ENCODE measurements around the gene H6PD. TPM values are rescaled to one million over a fixed set of nuclear protein-coding genes. Genes with fewer than 3 reads are reported as not detected.
A peak's percentile ranks its signal among the peaks of the same experiment; 100 is the strongest.

H6PD gene
- polyA plus RNA-seq, 6 donors from 2014 or later = 6.5 to 16.6 (median 13.6) TPM

DNA sequence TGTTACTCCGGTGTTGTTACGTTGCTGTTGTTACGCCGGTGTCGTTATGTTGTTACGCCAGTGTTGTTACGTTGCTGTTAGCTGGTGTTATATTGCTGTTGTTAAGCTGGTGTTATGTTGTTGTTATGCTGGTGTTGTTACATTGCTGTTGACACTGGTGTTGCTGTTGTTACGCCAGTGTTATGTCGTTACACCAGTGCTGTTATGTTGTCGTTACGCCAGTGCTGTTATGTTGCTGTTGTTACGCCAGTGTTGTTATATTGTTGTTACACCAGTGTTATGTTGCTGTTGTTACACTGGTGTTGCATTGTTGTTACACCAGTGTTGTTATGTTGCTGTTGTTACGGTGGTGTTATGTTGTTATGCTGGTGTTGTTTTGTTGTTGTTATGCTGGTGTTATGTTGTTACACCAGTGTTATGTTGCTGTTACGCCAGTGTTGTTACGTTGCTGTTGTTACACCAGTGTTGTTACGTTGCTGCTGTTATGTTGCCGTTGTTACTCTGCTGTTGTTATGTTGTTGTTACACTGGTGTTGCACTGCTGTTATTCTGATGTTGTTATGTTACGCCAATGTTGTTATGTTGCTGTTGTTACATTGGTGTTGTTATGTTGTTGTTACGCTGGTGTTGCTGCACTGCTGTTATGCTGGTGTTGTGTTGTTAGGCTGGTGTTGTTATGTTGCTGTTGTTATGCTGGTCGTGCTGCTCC, 25.6 kb downstream of the H6PD start:
- no peak for ATAC-seq (ENCODE audit: low read depth in 2 of 2)
- Mint-ChIP-seq H3K27ac (peak overlapping the region in 2 of 6 donors; percentile 5 to 60), H3K4me1 (peaks cover 24 to 47% (median 34%) of the 10 kb centered on the region in 3 donors), H3K9me3 (peaks cover 0 to 3% (median 0%) of the 10 kb centered on the region in 7 donors), H3K4me3 (no peak overlapping the region), H3K27me3 (no peaks in the 10 kb centered on the region), H3K36me3 (peaks cover 13 to 28% of the 10 kb centered on the region in 2 donors)
- no peak for DNase-seq

DNA sequence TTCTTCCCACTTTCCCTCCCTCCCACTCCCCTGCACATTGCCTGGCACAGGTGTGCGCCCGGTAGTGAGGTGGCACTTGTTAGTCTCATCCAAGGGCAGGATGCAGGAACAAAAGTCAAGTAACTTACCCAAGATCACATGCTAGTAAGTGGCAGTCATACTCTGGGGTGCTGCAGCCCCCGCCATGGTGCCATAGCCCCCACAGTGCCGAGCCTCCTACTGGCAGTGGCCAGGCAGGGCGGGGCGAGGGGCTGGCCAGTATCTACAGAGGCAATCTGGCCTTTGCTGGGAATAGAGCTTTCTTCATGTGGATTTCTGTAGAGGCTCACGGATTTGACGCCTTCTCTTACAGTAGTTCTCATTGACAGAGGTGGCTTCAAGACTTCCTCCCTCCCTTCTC, 26.9 kb downstream of the H6PD start:
- no peak for DNase-seq
- H3K9me3 Mint-ChIP-seq = peaks cover 0 to 3% (median 0%) of the 10 kb centered on the region in 7 donors
- H3K36me3 Mint-ChIP-seq = peaks cover 13 to 33% of the 10 kb centered on the region in 2 donors
- no peak for ATAC-seq (ENCODE audit: low read depth in 2 of 2)
- H3K4me1 Mint-ChIP-seq = peaks cover 24 to 46% (median 37%) of the 10 kb centered on the region in 3 donors
- H3K4me3 Mint-ChIP-seq = peak overlapping the region in 1 of 8 donors; percentile 25
- peak overlapping the region in 3 of 6 donors; percentile 18 to 84 (median 59) for H3K27ac Mint-ChIP-seq
- H3K27me3 Mint-ChIP-seq = no peaks in the 10 kb centered on the region

DNA sequence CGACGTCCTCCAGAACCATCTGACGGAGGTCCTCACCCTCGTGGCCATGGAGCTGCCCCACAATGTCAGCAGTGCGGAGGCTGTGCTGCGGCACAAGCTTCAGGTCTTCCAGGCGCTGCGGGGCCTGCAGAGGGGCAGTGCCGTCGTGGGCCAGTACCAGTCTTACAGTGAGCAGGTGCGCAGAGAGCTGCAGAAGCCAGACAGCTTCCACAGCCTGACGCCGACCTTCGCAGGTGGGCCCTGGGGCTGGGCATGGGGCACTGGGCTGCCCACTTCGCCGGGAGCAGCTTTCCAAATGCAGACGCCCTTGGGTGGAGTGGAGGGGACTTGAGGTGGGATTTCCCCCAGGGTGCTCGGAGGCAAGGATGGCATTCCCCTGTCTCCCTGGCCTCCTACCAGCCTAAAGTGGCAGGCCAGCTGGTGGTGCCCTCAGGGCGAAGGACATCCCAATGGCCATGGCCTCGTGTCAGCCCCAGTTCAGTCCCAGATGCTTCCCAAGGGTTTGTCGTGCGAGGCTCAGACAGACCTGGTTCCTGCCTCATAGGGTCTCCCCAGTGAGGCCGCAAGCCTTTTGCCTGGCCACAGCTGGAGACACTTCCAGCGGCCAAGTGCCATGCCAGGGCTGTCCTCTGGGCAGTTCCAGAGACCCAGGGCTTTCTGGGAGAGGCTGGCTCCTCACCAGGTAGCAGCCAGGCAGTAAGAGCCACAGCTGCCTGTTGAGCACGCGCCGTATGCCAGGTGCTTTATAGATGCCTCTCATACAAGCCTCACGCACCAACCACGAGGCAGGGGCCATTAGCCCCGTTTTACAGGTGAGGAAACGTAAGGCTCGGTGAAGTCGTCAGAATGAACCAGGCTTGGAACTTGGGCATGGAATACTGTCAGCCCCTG, 27.8 kb downstream of the H6PD start:
- peaks cover 21 to 45% (median 39%) of the 10 kb centered on the region in 3 donors for H3K4me1 Mint-ChIP-seq
- ATAC-seq (ENCODE audit: low read depth in 2 of 2) (no peak), DNase-seq (no peak)
- H3K4me3 Mint-ChIP-seq = no peak overlapping the region
- no peaks in the 10 kb centered on the region for H3K27me3 Mint-ChIP-seq
- peaks cover 0 to 3% (median 0%) of the 10 kb centered on the region in 7 donors for H3K9me3 Mint-ChIP-seq
- peaks cover 13 to 33% of the 10 kb centered on the region in 2 donors for H3K36me3 Mint-ChIP-seq
- H3K27ac Mint-ChIP-seq = peak overlapping the region in 2 of 6 donors; percentile 7 to 18

DNA sequence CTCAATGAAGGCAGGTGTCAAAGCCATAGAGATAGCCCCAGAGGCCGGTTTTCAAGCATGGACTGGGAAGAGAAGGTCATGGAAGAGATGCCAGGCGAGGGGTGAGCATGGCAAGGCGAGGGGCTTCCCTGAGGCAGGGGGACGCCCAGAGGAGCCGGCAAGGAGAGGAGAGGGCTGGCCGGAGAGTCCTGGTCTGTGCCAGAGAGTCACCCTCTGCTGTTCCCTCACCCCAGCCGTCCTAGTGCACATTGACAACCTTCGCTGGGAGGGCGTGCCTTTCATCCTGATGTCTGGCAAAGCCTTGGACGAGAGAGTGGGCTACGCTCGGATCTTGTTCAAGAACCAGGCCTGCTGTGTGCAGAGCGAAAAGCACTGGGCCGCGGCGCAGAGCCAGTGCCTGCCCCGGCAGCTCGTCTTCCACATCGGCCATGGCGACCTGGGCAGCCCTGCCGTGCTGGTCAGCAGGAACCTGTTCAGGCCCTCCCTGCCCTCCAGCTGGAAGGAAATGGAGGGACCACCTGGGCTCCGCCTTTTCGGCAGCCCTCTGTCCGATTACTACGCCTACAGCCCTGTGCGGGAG, 28.8 kb downstream of the H6PD start:
- no peak for ATAC-seq (ENCODE audit: low read depth in 2 of 2)
- Mint-ChIP-seq H3K9me3 (peaks cover 0 to 3% (median 0%) of the 10 kb centered on the region in 7 donors), H3K36me3 (peaks cover 6 to 28% of the 10 kb centered on the region in 2 donors), H3K27ac (no peak overlapping the region), H3K27me3 (no peaks in the 10 kb centered on the region), H3K4me3 (no peak overlapping the region), H3K4me1 (peaks cover 12 to 36% (median 30%) of the 10 kb centered on the region in 3 donors)
- DNase-seq = no peak

DNA sequence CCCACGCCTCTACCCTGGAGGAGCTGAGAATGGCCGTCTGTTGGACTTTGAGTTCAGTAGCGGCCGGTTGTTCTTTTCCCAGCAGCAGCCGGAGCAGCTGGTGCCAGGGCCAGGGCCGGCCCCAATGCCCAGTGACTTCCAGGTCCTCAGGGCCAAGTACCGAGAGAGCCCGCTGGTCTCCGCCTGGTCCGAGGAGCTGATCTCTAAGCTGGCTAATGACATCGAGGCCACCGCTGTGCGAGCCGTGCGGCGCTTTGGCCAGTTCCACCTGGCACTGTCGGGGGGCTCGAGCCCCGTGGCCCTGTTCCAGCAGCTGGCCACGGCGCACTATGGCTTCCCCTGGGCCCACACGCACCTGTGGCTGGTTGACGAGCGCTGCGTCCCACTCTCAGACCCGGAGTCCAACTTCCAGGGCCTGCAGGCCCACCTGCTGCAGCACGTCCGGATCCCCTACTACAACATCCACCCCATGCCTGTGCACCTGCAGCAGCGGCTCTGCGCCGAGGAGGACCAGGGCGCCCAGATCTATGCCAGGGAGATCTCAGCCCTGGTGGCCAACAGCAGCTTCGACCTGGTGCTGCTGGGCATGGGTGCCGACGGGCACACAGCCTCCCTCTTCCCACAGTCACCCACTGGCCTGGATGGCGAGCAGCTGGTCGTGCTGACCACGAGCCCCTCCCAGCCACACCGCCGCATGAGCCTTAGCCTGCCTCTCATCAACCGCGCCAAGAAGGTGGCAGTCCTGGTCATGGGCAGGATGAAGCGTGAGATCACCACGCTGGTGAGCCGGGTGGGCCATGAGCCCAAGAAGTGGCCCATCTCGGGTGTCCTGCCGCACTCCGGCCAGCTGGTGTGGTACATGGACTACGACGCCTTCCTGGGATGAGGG, 29.7 kb downstream of the H6PD start:
- H3K4me3 Mint-ChIP-seq = no peak overlapping the region
- DNase-seq (no peak), ATAC-seq (ENCODE audit: low read depth in 2 of 2) (no peak)
- peaks cover 12 to 30% (median 25%) of the 10 kb centered on the region in 3 donors for H3K4me1 Mint-ChIP-seq
- peaks cover 6 to 23% of the 10 kb centered on the region in 2 donors for H3K36me3 Mint-ChIP-seq
- no peaks in the 10 kb centered on the region for H3K9me3 Mint-ChIP-seq
- H3K27me3 Mint-ChIP-seq = no peaks in the 10 kb centered on the region
- H3K27ac Mint-ChIP-seq = no peak overlapping the region

DNA sequence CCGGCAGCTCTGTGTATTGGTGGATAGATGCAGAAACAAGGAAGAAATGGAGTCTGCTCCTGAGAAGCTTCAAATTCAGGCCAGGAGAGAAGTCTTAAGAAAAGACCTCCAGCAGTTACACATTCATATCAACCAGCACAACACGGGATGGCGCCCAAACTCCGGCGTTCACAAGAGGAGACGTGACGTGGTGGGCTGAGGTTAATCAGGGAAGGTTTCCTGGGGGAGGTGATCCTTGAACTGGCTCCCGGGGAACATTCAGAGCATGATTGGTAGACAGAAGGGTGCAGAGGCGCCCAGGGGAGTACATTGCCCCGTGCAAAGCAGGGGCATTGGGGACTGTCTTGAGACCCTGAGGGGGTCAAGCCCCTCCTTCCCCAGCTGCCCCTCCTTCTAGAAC, 30.5 kb downstream of the H6PD start:
- Mint-ChIP-seq H3K4me3 (peak overlapping the region in 1 of 8 donors; percentile 44), H3K27ac (no peak overlapping the region), H3K9me3 (no peaks in the 10 kb centered on the region)

DNA sequence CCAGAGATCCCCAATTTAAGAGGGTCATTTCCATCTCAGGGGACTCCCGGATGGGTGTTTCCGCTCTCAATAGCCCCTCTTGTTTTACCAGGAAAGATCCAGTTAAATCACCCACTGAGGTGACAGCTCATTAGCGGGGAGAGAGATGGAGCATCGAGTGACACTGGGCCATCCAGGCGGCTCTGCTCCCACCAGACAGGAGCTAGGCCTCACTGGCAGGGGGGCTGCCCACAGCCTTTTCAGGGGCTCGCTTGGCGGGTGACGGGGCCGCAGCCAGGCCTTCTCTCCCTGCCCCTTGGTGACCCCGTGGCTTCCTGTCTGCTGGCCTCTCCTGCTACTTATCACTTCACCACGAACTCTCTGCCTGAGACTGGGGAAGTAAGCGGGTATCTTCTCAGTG, 31.4 kb downstream of the H6PD start:
- no peak overlapping the region for H3K27ac Mint-ChIP-seq
- peaks cover 4 to 14% (median 10%) of the 10 kb centered on the region in 3 donors for H3K4me1 Mint-ChIP-seq
- no peak for DNase-seq
- no peaks in the 10 kb centered on the region for H3K9me3 Mint-ChIP-seq
- no peak overlapping the region for H3K4me3 Mint-ChIP-seq
- no peaks in the 10 kb centered on the region for H3K27me3 Mint-ChIP-seq
- ATAC-seq (ENCODE audit: low read depth in 2 of 2) = no peak
- peaks cover 0 to 23% of the 10 kb centered on the region in 2 donors for H3K36me3 Mint-ChIP-seq

More for the DNA sequence above, 30.5 kb downstream of the H6PD start:
- Mint-ChIP-seq H3K4me1 (peaks cover 8 to 23% (median 18%) of the 10 kb centered on the region in 3 donors), H3K27me3 (no peaks in the 10 kb centered on the region), H3K36me3 (peaks cover 0 to 23% of the 10 kb centered on the region in 2 donors)
- DNase-seq (no peak), ATAC-seq (ENCODE audit: low read depth in 2 of 2) (no peak)

DNA sequence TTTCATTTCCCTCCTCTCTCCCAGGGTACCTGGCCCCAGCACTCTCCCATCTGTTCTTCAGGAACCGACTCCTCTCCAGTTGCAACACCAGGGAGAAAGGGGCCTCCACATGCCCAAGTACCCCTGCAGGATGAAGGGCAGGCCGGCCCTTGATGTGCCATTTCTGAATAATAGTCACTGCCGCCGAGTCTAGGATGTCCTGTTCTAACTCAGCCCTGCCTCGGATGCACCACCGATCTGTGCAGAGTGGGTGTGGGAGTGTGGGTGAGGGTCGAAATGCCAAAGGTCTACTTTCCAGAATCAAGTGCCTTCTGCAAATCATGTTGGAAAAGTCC, 32.7 kb downstream of the H6PD start:
- Mint-ChIP-seq H3K36me3 (peaks cover 0 to 24% of the 10 kb centered on the region in 2 donors), H3K4me3 (no peak overlapping the region)

DNA sequence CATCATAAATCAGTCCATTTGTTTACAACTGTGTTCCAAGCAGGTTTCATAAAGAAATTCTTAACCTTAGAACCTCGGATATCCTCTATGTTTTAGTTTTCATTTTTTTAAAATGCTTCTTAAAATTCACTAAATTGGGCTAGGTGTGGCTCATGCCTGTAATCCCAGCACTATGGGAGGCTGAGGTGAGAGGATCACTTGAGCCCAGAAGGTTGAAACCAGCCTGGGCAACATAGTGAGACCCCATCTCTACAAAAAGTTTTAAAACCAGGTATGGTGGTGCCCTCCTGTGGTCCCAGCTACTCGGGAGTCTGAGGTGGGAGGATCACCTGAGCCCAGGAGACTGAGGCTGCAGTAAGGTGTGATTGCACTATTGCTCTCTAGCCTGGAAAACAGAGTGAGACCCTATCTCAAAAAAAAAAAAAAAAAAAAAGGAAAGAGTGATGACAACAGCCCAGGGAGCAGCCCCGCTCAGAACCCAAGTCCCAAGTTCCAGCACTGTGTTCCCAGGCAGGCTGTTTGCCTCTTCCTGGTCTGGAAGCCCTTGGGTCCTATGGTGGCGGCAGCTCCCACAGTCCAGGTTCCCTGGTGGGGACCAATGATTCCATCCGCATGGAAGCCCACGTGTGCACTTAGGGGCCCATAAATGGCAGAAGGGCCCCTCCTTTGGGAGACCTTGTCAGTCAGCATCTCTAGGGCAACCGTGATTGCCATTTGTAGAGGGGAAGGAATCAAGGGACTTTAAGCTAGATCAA, 33.4 kb downstream of the H6PD start:
- Mint-ChIP-seq H3K4me3 (no peak overlapping the region), H3K4me1 (peaks cover 0 to 10% (median 9%) of the 10 kb centered on the region in 3 donors), H3K9me3 (no peaks in the 10 kb centered on the region), H3K36me3 (peaks cover 0 to 24% of the 10 kb centered on the region in 2 donors), H3K27me3 (no peaks in the 10 kb centered on the region), H3K27ac (no peak overlapping the region)
- no peak for DNase-seq
- no peak for ATAC-seq (ENCODE audit: low read depth in 2 of 2)

More for the DNA sequence above, 32.7 kb downstream of the H6PD start:
- DNase-seq = no peak
- Mint-ChIP-seq H3K4me1 (peaks cover 0 to 9% (median 7%) of the 10 kb centered on the region in 3 donors), H3K27ac (peak overlapping the region in 3 of 6 donors; percentile 14 to 65 (median 31)), H3K27me3 (no peaks in the 10 kb centered on the region), H3K9me3 (no peaks in the 10 kb centered on the region)
- no peak for ATAC-seq (ENCODE audit: low read depth in 2 of 2)

DNA sequence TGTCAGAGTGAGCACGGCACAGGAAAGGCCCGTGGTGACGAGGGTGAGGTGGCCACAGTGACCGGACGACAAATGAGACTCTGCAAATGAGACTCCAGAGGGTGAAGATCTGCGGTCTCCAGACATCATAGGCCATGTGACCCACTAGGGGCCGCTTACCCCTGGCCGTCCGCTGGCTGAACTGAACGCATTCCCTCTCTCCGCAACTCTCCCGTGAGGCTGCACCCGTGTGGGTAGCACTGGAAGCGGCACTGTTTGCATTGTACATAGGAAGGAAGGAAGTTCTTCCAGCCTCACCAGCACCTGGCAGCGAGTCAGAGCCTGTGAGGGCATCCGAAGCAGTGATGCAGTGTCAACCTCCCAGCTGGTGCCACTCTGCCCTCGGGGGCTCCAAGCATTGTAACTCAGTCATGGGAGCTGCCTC, 34.5 kb downstream of the H6PD start:
- Mint-ChIP-seq H3K27ac (peak overlapping the region in 1 of 6 donors; percentile 47), H3K36me3 (peaks cover 0 to 24% of the 10 kb centered on the region in 2 donors), H3K4me3 (no peak overlapping the region), H3K9me3 (no peaks in the 10 kb centered on the region), H3K4me1 (peaks cover 0 to 11% (median 9%) of the 10 kb centered on the region in 3 donors), H3K27me3 (no peaks in the 10 kb centered on the region)
- ATAC-seq (ENCODE audit: low read depth in 2 of 2) (no peak), DNase-seq (no peak)

DNA sequence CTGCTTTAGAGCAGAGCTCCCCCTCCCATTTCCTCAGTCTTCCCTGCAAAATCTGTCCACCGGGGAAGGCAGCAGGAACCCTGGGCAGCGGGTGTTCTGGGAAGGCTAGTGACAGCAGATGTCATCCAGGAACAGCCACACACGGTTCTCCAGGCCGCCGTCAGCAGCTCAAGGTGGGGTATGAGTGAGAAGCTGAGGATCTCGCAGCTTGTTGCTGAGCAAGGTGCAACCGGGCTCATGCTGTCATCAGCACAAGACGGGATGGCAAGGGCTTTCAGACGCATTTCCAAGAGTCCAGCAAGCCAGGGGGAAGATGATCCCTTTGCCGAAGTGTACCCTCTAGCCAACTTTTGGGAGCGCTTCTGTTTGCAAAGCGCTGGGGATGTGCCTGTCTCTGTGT, 35.1 kb downstream of the H6PD start:
- Mint-ChIP-seq H3K9me3 (no peaks in the 10 kb centered on the region), H3K4me1 (peaks cover 0 to 11% (median 9%) of the 10 kb centered on the region in 3 donors), H3K4me3 (no peak overlapping the region), H3K27me3 (no peaks in the 10 kb centered on the region), H3K36me3 (peaks cover 0 to 19% of the 10 kb centered on the region in 2 donors), H3K27ac (peak overlapping the region in 1 of 6 donors; percentile 51)
- DNase-seq (no peak), ATAC-seq (ENCODE audit: low read depth in 2 of 2) (no peak)

DNA sequence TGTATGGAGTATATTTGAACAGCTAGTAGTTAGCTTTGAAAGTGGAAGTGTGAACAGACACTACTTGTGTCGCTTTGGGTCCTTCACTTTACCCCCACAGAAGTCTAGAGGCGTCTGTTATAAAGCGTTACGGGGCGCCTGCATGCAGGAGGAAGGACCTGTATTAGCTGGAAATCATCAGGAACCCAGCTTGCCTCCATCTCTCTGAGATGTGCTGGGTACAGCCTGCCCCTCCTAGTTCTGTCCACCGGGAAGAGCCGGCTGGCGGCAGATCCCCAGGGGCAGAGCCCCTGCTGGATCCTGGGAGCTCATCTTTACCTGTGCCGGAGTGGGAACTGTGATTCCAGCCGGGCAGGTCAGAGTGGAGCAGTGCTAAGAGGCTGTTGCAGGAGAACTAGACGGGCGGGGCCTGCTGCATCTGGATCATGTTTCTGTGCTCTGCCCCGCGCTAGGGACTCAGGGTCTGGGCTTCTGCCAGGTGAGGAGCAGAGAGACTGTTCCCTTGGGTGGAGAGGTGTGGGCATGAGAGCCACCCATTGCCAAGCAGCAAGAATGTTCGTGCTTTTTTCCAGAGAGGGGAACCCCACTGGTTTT, 35.8 kb downstream of the H6PD start:
- ATAC-seq (ENCODE audit: low read depth in 2 of 2) (no peak), DNase-seq (no peak)
- Mint-ChIP-seq H3K36me3 (peaks cover 0 to 12% of the 10 kb centered on the region in 2 donors), H3K4me3 (no peak overlapping the region), H3K4me1 (peaks cover 0 to 14% (median 9%) of the 10 kb centered on the region in 3 donors), H3K27me3 (no peaks in the 10 kb centered on the region), H3K9me3 (no peaks in the 10 kb centered on the region), H3K27ac (no peak overlapping the region)
